GM21390 (cell line): Measurements from ENCODE around the gene TP53I11.

Source experiments
- ATAC-seq: cut with Tn5 transposase; IDR thresholded peaks from one replicate; pipeline ENCODE4 v1.9.1; 2021; ENCODE audit not compliant: unreplicated experiment

Gene TP53I11, protein sequence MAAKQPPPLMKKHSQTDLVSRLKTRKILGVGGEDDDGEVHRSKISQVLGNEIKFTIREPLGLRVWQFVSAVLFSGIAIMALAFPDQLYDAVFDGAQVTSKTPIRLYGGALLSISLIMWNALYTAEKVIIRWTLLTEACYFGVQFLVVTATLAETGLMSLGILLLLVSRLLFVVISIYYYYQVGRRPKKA

GRCh38 chr11:44950625-44951476 lies at the start of gene TP53I11:
Gene TP53I11, minus strand, starts transcription at chr11:44950883. Its CDS starts 12,548 bp downstream, at chr11:44938335.
- ATAC-seq = no peak

GRCh38 chr11:44999068-44999467 lies 48.4 kb upstream of the TP53I11 start:
- ATAC-seq = no peak

GRCh38 chr11:44998051-44998450 lies 47.4 kb upstream of the TP53I11 start:
- ATAC-seq = no peak

DNA sequence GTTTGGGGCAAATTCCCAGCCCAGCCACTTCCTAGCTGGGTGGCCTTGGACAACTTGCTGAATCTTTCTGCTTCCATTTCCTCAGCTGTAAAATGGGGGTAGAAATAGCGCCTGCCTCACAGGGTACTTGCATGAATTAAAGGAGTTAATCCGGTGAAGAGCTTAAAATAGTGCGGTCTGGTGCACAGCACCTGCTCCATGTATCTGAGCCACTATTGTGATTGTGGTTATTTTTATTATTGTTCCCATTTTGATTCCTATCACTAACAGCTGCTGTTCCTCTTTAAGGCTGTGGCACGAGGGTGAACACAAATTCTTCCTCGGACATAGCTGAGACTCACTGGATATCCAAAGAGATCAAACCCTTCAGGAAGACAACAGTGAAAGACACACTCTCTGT lies 46.9 kb upstream of the TP53I11 start:
- ATAC-seq = no peak

DNA sequence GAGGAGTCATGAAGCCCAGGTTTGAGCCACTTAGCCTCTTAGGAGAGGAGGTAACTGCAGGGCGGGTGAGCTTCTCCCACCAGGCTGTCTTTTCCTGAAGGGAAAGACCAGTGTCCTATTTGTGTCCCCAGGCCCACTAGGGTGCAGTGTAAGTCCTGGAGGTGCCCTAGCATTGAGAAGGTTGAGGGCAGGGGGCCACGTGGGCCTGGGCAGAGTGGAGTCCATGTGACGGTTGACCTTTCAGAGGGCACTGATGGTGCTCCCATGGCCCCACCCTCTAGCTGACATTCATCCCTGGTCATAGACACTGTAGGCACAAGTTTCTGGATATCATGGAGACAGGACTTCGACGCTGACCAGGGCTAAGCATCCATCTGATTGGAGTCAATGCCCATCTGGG lies 44.1 kb upstream of the TP53I11 start:
- ATAC-seq = no peak

DNA sequence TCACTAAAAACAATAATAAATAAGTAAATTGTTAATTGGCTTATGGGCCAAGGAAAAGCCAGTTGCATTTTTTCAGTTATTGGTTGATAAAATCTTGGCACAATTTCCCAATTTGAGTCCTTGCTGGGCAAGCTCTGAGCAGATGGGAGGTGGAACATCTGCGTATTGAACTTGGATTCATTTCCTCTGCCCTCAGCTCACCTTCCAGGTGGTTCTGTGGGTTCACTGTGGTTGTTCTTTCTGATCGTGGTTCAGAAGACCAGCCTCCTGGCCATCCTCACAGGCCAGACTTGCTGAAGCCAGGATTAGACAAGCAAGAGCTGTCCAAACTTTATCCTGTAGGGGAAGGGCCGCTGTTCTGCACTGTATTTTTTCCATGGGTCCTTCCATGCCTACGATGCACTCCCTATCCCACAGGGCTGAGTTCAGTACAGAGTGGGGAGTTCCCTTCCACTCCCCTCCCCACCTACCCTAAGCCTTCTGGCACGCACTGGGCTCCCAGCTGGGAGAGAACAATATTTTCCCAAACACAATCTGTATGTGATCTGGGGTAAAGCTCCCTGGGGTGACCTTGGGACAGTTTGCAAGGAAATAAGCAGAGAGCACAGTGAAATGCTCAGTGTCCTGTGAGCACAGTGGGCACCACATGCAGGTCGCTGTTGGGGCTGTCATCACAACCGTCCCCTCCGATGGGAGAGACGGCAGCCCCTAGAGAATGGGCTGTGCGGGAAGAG lies 43.5 kb upstream of the TP53I11 start:
- no peak for ATAC-seq

- no peak for ATAC-seq
These were observed 42.1 kb upstream of the TP53I11 start for GRCh38 chr11:44992774-44993173.

DNA sequence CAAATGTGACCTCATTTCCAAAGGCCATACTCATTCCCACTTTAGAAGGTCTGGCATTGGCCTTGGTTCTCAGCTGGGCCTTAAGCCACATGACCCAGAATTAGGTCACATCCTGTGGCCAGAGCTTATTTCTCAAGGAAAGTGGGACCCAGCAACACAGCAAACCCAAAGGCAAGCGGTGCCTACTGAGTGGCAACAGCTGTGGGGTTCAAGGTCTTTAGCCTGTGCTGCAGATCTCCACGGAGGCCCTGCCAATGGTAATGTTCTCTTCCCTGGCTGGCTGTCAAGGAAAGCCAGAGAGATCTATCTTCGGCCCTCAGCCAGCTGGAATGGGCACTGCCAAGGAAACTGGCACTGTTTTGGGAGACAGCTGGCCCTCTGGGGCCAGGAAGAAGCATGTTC lies 41.5 kb upstream of the TP53I11 start:
- no peak for ATAC-seq

DNA sequence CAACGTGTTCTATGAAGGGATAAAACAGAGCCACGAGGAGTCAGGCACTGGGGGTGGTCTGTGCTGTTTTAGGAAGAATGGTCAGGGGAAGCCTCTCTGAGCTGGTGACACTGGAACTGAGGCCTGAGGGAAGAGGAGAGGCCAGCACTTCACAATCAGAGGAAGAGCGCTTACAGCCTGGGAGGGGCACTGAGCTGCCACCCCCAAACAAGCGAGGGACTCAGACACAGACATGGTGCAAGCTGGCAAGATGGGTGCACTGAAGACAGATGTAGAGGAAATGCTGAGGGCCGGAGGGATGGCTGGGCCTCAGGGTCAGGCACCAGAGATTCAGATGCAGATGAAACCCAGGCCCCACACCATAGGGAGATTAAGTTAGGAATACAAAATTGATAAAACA lies 40.0 kb upstream of the TP53I11 start:
- no peak for ATAC-seq

GRCh38 chr11:44989831-44990566 lies 39.3 kb upstream of the TP53I11 start:
- ATAC-seq = no peak

DNA sequence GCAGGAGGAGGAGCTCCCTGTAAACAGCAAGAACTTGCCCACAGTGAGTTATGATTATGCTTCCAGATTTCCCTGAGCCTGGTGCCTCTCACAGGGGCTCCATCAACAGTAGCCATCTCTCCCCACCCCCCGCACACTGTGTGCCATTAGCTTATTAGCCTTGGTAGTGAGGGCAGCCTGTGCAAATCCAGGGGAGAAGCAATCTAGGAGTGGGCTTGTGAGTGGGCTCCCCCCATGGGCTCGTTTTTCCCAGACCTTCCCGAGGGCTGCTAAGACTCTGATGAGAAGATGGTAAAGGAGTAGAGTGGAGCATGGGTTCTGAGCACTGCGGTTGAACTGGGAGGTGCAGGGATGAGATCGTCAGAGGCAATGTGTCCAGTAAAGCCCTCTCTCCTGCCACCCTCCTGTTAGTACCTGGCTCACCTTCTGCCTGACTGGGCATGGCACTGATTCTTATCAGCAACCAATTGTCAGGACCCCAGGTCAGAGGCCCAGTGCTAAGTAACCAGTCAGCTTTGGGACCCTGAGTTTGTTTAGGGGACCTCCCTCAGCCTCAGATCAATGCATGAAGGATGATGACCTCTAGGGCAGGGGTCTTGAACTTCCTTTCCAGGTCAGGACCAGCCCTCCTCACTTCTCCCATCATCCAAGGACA lies 38.4 kb upstream of the TP53I11 start:
- no peak for ATAC-seq

GRCh38 chr11:44988111-44988510 lies 37.4 kb upstream of the TP53I11 start:
- no peak for ATAC-seq

DNA sequence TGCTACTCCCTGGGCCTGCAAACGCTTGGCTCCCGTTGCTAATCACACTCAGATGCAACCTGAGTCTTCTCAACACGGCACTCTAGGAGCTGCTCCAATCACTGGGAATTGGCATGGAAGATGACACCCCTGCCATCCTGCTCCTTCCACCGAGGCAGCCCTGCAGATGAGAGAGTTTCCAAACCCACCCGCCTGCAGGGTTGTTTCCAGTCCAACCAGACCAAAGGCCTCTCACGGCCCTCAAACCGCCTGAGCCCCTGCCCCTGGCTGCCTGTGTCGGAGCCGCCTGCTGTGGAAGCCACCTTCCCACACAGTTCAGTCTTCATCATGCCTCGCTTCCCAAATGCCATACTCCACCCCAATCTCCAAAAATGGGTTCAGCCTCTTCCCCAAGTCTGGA lies 36.8 kb upstream of the TP53I11 start:
- no peak for ATAC-seq

DNA sequence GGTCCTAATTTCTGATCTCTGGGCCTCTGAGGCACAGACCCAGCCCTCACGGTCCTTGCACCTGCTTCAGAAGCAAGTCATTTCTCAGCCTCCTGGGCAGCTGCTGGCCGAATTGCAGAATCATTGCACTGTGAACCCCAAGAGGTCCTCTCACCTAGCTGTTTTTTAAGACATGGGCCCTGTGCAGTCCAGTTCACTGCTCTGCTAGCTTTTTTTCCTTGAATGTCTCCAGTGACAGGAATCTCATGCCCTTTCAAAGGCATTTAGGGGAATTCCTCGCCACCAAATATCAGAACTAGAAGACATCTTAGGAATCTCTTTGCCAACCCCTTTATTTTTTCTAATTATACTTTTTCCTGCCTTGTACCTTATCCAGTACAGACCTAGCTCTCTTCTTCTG lies 35.6 kb upstream of the TP53I11 start:
- ATAC-seq = no peak

DNA sequence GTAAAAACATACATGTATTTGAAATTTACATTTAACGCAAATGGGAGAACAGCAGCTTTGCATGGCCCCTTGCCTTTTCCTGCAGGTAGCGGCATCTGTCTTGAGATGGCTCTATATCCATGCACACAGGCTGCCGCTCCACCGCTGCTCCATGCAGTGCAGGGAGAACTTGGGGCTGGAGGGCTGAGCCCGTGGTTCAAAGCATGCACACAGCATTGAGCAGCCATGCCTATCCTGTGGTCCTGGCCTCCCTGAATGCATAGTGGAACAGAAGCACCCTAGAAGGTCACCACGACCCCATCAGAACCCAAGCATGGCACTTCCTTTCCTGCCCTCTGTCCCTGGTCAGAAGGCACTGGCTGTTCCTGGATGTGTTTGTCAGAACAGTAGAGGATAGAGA lies 35.0 kb upstream of the TP53I11 start:
- no peak for ATAC-seq

DNA sequence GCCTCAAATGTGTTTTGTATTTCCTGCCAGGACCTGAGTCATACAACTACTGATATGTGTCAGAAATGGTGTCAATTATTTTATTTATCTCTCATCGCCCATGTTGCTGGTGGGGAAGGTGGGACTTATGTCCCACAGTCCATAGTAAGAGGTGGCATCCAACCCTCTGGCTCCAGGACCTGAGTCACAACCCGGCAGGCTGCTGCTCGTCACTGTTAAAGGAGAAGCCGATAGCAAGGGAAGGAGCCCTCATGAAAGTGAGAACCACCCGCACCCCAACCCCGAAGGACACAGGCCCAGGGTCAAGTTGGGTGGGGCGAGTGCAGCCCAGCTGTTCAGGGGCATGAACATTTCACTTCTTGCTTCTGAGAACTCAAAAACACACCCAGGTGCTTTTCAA lies 33.1 kb upstream of the TP53I11 start:
- no peak for ATAC-seq

GRCh38 chr11:44982496-44983062 lies 31.9 kb upstream of the TP53I11 start:
- no peak for ATAC-seq

DNA sequence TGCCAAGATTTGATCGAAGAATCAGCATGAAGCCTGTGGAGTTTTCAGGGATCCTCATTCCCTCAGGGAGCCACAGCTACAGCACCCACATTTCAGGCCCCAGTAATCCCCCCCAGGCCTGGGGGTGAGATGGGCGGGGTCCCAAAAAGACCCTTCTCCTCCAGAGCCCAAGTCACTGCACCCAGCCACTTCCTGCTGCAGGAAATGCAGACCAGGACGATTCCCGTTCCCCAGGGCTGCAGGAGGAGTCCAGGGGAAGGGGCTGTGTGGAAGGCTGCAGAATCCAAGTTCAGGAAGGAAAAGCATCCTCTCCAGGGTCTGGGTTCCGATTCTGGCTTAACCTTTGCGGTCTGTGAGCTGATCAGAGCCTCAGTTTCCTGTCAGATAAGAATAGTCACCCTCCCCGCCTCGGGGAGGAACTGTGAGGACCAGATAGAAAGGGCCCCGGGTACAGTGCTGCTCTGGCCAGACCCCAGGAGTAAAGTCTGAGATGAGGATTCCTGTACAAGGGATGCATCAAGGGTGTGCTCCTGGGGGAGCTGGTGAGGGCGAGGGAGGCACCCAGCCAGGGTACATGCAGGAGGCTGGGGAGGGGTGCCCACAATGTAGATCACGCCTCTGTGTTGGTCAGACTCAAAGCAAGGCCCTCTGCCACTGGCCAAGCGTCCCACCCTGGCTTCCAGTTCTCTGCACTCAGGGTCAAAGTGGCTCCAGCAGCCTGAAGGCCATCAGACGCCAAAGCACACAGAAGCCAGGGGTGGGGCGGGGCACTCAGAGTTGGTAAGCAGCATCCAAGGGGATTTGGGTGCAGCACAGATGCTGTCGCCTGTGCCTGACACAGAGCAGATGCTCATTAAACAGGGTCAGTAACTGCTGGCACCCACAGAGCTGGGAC lies 30.1 kb upstream of the TP53I11 start:
- ATAC-seq = no peak
